Measurements from ENCODE around the gene SLC37A1. TPM values are rescaled to one million over a fixed set of nuclear protein-coding genes. Genes with fewer than 3 reads are reported as not detected.
"Not testable (repeated sequence)": the region's sequence is repeated elsewhere in the genome, so short reads cannot be mapped to it uniquely, and the experiment has no call there.

Gene SLC37A1
- total RNA-seq: 10 to 100 TPM; 16.5 to 18.7 TPM
- 1 to 10 TPM; 2.7 to 6.9 (median 3.8) TPM for polyA plus RNA-seq
- total RNA-seq: 28.3 to 43.7 (median 31.7) reads per million in 6 experiments

DNA sequence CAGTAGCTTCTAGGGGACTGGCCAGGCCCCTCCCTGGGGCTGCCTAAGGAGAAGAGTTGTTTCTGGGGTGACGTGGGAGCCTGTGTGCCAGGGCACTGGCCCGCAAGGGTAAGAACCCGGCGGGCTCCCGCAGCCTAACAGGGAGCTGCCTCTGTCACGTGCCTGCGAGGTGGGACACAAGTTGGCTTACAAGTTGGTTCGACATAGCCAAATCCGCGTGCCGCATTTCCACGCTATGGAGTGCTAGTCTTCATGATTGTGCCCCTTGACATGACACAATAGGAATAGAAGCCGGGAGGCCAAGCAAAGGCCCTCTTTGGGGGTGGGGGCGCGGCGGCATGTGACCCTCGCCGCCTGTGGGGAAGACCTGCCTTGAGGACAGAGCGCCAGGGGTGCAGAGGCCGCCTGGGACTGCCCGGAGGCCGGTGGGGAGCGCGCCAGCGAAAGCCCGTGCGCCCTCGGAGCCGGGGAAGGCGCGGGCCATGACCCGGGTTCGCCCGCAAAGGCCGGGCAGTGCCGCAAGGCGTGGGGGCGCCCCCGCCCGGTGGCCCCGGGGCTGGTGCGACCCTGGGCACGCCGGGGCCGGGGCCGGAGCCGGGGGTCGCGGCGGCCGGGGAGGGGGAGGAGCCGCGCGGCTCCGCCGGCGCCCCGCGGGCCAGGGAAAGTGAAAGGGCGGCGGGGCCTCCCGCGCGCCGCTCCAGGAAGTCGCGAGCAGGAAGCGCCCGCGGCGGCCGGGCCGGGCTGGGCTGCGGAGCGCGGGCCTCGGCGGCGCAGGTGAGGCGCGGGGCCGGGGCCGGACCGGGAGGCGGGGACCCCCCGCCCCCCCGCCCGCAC lies at the start of gene SLC37A1:
TSS of gene SLC37A1 (plus strand) at position 702 of the 834 bp plus-strand sequence. CDS start 4,603 bp downstream, outside the sequence.
- DNase-seq (peak in 6 of 10 donors; percentile 37 to 51 (median 46)), ATAC-seq (peak; percentile 70 to 77)
- no peaks in the 10 kb centered on the region for H3K9me3 Mint-ChIP-seq
- peaks cover 8 to 46% (median 40%) of the 10 kb centered on the region in 4 donors for H3K4me1 Mint-ChIP-seq
- POLR2A ChIA-PET: interaction anchor here (0.7 to 3.6 kb wide), 9 partner anchors 13 to 635 kb away, joined by 3 to 37 read pairs (median 4); partner anchors contain the start of genes NDUFV3, RSPH1 and UBASH3A
- H3K4me3 Mint-ChIP-seq: peak within 1 kb of the TSS; percentile 86 to 95 (median 91)
- peaks cover 0 to 17% (median 0%) of the 10 kb centered on the region in 3 donors for H3K36me3 Mint-ChIP-seq
- no peaks in the 10 kb centered on the region for H3K27me3 Mint-ChIP-seq
- H3K27ac Mint-ChIP-seq: peak within 1 kb of the TSS; percentile 89 to 96 (median 94)

DNA sequence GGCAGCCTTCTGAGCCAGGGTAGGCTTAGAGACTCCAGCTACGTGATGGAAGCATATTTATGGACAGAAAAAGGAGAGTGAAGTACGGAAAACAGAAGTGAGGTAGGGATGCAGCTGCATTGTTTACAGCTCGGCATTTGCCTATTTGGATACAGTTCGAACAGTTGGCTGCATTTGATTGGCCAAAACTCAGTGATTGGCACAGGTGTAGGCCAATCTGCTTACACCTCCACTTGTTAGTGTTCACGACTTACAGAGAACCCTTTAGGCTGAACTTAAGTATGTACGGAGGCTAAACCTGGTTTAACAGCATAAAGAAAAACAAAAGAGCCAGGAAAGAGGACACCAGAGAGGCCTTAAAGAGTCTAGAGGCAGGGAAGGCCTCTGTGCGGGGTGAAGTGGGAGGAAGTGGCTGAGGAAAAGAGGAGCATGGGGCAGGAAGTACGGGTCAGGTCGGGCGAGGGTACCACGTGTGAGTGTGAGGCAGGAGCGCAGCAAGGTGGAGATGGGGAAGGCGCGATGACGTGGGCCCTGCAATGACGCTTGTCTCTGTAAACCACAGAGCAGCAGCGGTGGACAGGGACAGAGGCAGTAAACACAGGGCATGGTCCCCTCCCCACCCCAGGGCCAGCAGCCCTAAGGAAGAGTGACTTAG lies 49.7 kb upstream of the SLC37A1 start:
- Mint-ChIP-seq H3K4me1 (peaks cover 42 to 83% (median 71%) of the 10 kb centered on the region in 4 donors), H3K4me3 (peak overlapping the region in 9 of 10 donors; percentile 42 to 79 (median 63)), H3K27ac (peak overlapping the region; percentile 64 to 98 (median 90)), H3K9me3 (no peaks in the 10 kb centered on the region), H3K27me3 (peaks cover 0 to 1% (median 0%) of the 10 kb centered on the region in 5 donors), H3K36me3 (no peaks in the 10 kb centered on the region)
- ATAC-seq (peak; percentile 46 to 75), DNase-seq (peak; percentile 22 to 82 (median 76))
- POLR2A ChIA-PET: interaction anchor here (0.6 to 1.1 kb wide), 3 partner anchors 31 to 162 kb away, joined by 3 to 4 read pairs (median 3); no protein-coding TSS in a partner anchor

DNA sequence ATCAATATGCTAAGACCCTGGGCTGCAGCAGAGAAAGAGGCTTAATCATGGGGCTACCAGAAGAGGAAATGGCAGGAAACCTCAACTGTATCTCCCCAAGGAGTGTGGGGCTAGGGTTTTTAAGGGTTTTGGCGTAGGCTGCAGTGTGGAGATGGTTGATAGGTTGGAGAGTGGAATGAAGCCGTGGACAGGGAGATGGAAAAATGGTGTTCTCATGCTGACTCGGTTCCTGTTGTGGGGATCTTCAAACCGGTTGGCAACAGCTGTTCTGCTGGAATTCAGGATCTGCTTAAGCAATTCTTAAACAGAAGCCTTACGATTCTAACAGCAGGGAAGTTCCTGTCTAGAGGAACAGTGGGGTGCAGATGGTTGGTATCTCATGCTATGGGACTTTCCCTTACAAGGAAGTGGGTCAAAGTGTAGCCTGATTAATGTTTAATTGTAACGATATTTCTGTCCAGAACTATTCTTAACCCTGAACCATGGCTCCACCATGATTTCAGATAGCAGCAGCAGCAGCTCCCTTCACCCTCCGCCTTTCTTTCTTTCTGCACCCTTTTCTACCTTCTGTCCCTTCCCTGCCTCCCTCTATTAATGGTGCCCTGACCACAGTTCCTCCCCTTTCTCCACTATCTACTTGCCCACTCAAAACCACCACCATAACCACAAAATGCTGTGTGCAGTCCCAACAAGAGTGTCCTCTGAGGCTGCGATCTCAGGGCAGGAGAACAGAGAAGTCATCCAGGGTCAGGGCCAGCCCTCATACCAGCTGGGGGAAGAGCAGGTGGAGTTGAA lies 48.4 kb upstream of the SLC37A1 start:
- peaks cover 39 to 78% (median 66%) of the 10 kb centered on the region in 4 donors for H3K4me1 Mint-ChIP-seq
- H3K27ac Mint-ChIP-seq: peak overlapping the region; percentile 33 to 98 (median 89)
- no peaks in the 10 kb centered on the region for H3K9me3 Mint-ChIP-seq
- no peak for DNase-seq
- H3K36me3 Mint-ChIP-seq: no peaks in the 10 kb centered on the region
- peak overlapping the region in 8 of 10 donors; percentile 16 to 62 (median 31) for H3K4me3 Mint-ChIP-seq
- POLR2A ChIA-PET: interaction anchor here (1.1 kb wide), 1 partner anchor 30 kb away, joined by 3 read pairs; no protein-coding TSS in a partner anchor
- ATAC-seq: no peak
- peaks cover 0 to 1% (median 0%) of the 10 kb centered on the region in 5 donors for H3K27me3 Mint-ChIP-seq

DNA sequence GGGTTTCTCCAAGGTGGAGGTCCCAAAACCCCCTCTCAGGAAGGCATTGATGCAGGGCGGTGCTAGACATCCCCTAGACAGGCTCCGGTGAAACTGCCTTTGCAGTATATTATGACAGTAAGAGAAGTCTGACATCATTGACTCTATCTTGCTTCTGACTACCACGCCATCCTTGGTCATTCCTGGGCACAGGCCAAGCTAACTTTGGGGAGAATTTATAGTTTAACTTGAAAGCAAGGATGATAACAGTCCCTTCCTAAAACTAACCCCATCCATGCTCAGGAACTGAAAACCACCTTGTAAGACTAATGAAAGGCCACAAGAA lies 47.9 kb upstream of the SLC37A1 start:
- H3K4me3 Mint-ChIP-seq: peak overlapping the region in 1 of 10 donors; percentile 8
- H3K9me3 Mint-ChIP-seq: no peaks in the 10 kb centered on the region
- peaks cover 0 to under 1% (median 0%) of the 10 kb centered on the region in 5 donors for H3K27me3 Mint-ChIP-seq
- DNase-seq (no peak), ATAC-seq (no peak)
- peaks cover 33 to 72% (median 60%) of the 10 kb centered on the region in 4 donors for H3K4me1 Mint-ChIP-seq
- POLR2A ChIA-PET: no interaction called here
- no peaks in the 10 kb centered on the region for H3K36me3 Mint-ChIP-seq
- peak overlapping the region in 8 of 10 donors; percentile 33 to 98 (median 75) for H3K27ac Mint-ChIP-seq

DNA sequence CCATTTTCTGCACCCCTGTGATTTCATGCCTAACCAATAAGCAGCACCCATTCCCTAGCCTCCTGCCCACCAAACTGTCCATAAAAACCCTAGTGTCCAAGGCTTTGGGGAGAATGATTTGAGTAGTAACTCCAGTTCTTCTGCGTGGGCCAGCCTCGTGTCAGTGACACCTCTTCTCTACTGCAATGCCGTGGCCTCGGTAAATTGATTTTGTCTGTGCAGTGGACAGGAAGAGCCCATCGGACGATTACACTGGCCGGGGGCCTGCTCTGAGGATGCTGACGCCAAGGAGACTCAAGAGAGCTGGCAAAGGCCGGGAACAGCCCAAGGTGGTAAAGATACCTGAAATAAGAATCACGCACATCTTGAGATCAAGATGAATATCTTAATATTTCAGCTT lies 47.0 kb upstream of the SLC37A1 start:
- H3K4me1 Mint-ChIP-seq: peaks cover 24 to 63% (median 51%) of the 10 kb centered on the region in 4 donors
- no peaks in the 10 kb centered on the region for H3K27me3 Mint-ChIP-seq
- H3K36me3 Mint-ChIP-seq: no peaks in the 10 kb centered on the region
- no peak for DNase-seq
- POLR2A ChIA-PET: no interaction called here
- H3K27ac Mint-ChIP-seq: peak overlapping the region in 4 of 10 donors; percentile 36 to 87 (median 62)
- ATAC-seq: no peak
- H3K4me3 Mint-ChIP-seq: no peak overlapping the region
- H3K9me3 Mint-ChIP-seq: no peaks in the 10 kb centered on the region

DNA sequence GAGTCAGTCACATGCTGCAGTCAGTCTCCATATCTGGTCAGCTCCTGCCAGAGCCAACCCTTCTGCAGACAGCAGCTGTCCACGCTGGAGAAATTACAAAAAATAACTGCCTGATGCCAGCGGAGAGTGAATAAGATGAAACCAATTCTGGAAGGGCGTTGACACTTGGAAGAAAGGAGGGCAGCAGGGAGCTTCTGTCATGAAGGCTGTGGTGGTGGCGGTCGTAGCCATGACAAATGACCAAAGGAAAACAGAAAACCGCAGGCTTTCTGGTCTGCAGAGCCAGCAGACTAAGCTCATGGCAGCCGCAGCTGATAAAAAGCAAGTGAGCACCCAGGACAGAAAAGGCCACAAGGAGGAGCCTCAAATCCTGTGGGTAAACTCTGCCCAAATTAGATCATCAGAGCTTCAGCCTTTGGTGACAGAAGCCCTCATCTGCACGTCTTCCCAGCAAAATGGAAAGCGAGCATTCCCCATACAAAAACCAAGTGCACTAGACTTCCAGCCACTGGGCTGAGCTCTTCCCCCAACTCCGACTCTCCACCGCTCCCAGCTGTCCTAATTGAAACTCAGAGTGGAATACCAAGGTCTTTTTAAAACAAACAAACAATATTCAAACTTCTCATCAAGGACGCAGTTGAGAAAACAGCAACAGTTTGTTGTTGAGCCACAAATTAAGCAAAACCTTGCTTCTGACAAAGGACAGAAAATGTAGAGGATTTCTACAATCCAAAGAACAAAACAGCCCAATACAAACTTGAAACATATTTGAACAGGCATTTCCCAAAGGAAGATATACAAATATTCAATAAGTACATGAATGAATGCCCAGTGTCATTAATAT lies 46.3 kb upstream of the SLC37A1 start:
- peak overlapping the region in 5 of 10 donors; percentile 4 to 87 (median 50) for H3K27ac Mint-ChIP-seq
- ATAC-seq: no peak
- POLR2A ChIA-PET: no interaction called here
- peak in 1 of 10 donors; percentile 25 for DNase-seq
- no peaks in the 10 kb centered on the region for H3K36me3 Mint-ChIP-seq
- H3K9me3 Mint-ChIP-seq: no peaks in the 10 kb centered on the region
- no peak overlapping the region for H3K4me3 Mint-ChIP-seq
- no peaks in the 10 kb centered on the region for H3K27me3 Mint-ChIP-seq
- H3K4me1 Mint-ChIP-seq: peaks cover 21 to 56% (median 44%) of the 10 kb centered on the region in 4 donors

DNA sequence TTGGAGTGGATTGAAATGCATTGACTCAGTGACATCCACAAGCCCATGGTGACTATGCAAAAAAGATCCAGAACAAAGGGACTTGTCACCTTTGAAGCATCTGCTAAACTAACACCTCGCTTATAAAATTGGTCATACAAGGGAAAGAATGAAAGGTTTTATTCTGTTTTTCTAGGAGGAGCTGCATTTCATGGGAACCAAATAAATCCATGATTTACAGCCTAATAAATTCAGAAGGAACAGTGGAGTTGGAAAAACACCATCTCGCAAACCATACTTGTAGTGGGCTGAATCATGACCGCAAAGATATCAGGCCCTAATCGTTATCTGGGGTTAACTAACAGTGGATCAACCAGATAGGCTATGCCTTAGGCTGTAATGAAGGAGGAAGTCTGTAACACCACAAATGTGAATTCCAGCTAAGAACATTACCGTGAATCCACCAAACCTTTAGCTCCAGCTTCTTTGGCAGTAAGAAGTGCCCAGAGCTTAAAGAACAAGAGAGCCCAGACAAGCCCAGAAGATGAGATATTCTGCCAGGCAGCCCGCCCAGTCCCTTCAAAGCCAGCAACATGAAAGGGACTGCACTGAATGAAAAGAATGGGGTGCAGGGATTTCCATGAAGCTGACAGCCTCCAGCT lies 45.0 kb upstream of the SLC37A1 start:
- H3K4me3 Mint-ChIP-seq: no peak overlapping the region
- ATAC-seq (no peak), DNase-seq (no peak)
- H3K27me3 Mint-ChIP-seq: no peaks in the 10 kb centered on the region
- peak overlapping the region in 1 of 10 donors; percentile 50 for H3K27ac Mint-ChIP-seq
- no peaks in the 10 kb centered on the region for H3K36me3 Mint-ChIP-seq
- no peaks in the 10 kb centered on the region for H3K9me3 Mint-ChIP-seq
- POLR2A ChIA-PET: no interaction called here
- H3K4me1 Mint-ChIP-seq: peaks cover 16 to 45% (median 33%) of the 10 kb centered on the region in 4 donors

DNA sequence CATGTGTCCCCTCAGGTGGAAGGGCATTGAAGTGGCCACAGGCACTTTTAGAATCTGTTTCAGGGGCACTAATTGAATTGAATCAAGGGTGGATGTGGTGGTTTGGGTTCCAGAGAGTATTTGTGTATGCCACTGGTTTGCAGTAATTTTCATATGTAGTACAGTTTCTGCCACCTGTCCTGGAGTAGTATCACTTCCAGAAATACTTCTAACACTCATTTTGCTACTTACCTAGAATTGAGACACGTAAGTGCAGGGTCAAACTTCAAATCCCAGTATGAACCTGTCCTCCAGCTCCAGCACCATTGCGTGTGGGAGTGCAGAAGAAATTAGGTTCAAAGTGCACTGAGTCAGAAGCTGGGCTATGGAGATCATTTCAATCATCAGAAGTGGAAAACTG lies 44.4 kb upstream of the SLC37A1 start:
- Mint-ChIP-seq H3K27ac (peak overlapping the region in 1 of 10 donors; percentile 50), H3K4me3 (no peak overlapping the region), H3K9me3 (no peaks in the 10 kb centered on the region), H3K27me3 (no peaks in the 10 kb centered on the region), H3K4me1 (peaks cover 12 to 38% (median 27%) of the 10 kb centered on the region in 4 donors), H3K36me3 (no peaks in the 10 kb centered on the region)
- POLR2A ChIA-PET: no interaction called here
- ATAC-seq (no peak), DNase-seq (no peak)

DNA sequence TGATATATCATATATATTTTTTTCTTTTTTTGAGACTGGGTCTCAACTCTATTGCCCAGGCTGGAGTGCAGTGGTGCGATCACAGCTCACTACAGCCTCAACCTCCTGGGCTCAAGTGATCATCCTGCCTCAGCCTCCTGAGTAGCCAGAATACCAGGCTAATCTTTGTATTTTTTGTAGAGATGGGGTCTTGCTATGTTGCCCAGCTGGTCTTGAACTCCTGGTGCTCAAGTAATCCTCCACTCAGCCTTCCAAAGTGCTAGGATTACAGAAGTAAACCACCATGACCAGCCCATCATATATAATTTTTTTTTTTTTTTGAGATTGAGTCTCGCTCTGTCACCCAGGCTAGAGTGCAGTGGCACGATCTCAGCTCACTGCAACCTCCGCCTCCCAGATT lies 43.9 kb upstream of the SLC37A1 start:
- ATAC-seq, H3K27ac Mint-ChIP-seq, H3K9me3 Mint-ChIP-seq, H3K4me3 Mint-ChIP-seq, DNase-seq, POLR2A ChIA-PET, H3K36me3 Mint-ChIP-seq, H3K27me3 Mint-ChIP-seq: not testable (repeated sequence)
- H3K4me1 Mint-ChIP-seq: peaks cover 13 to 33% (median 22%) of the 10 kb centered on the region in 4 donors

DNA sequence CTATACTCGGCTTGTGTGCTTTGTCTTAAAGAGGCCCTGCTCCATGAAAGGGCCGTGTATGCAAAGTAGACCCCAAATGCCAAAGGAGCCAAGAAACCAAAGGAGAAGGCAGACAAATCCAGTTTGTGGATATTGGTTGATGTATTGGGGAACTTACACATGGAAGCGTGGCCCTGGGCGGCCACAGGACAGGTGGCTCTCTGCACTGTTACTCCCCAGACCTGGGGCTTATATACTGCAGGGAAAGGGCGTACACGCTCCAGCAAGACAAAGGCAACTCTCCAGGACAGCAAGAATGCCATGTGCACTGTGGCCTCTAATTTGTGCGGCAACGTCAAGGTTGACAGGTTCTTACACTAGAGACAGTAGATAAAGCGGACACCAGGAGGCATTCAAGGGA lies 42.4 kb upstream of the SLC37A1 start:
- Mint-ChIP-seq H3K4me3 (no peak overlapping the region), H3K4me1 (peaks cover 5 to 20% (median 10%) of the 10 kb centered on the region in 4 donors), H3K27me3 (no peaks in the 10 kb centered on the region), H3K9me3 (no peaks in the 10 kb centered on the region), H3K36me3 (no peaks in the 10 kb centered on the region), H3K27ac (peak overlapping the region in 1 of 10 donors; percentile 18)
- DNase-seq (no peak), ATAC-seq (no peak)
- POLR2A ChIA-PET: no interaction called here

DNA sequence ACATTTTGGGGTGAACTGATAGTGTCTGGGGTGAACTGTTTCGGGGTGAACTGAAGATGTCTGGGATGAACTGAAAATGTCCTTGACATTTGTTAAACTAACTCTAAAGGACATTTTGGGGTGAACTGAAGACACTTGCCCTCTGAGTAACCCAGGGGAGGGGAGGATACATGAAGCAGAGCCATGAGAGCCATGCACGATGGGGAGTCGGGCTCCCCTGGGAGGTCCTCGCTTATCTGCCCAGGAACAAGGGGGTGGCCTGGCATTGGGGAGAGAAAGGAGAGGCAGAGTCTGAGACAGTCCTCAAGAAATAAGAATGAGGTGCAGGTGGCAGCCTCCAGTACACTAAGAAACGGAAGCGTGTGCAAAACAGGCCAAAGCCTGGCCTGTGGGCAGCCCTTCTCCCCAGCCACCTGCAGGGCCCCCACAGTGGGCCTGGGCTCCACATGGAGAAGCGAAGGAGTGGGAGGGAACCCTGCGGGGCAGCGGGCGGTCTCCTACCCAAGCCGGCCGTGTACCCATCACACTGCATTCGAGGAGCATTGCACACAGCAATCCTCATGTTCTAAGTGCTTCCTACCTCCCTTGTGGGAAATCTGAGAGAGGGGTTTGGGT lies 41.8 kb upstream of the SLC37A1 start:
- no peaks in the 10 kb centered on the region for H3K27me3 Mint-ChIP-seq

More for the DNA sequence above, 41.8 kb upstream of the SLC37A1 start:
- Mint-ChIP-seq H3K9me3 (no peaks in the 10 kb centered on the region), H3K36me3 (no peaks in the 10 kb centered on the region), H3K4me1 (peaks cover 5 to 16% (median 8%) of the 10 kb centered on the region in 4 donors), H3K4me3 (no peak overlapping the region), H3K27ac (peak overlapping the region in 2 of 10 donors; percentile 18 to 60)
- ATAC-seq (no peak), DNase-seq (no peak)
- POLR2A ChIA-PET: no interaction called here

Data from naive thymus-derived CD8-positive, alpha-beta T cell (primary cell).